HepG2 (cell line): ENCODE data around the gene PCBD1. TPM values are rescaled to one million over a fixed set of nuclear protein-coding genes. Genes with fewer than 3 reads are reported as not detected.

ENCODE experiments used
- ATAC-seq: fragments of 200-7000 bp; cut with Tn5 transposase; 3 replicates; pipeline ENCODE4 v1.9.1; 2020; ENCODE audit warnings: mild to moderate bottlenecking, moderate library complexity
- BruUV-seq: library from RNA; stranded (reverse); fragments of 400-500 nt; replicated peaks from 2 replicates; lab custom pipeline; 2021; lab: Mats Ljungman, UMichigan
- CTCF ChIA-PET: fragments of 300-600 bp; formaldehyde crosslinking; extraction: SDS; loops from one replicate; lab custom pipeline; 2021; ENCODE audit warnings: low total read pairs, inconsistent platforms, low intra/inter-chr PET ratio; lab: Yijun Ruan, JAX
- POLR2A ChIA-PET: fragments of 350-600 bp; sonication (Branson Sonifier 250); formaldehyde crosslinking; loops from one replicate; lab custom pipeline; 2020; ENCODE audit warnings: antibody characterized with exemption, inconsistent platforms; lab: Yijun Ruan, JAX
- DNase-seq: peaks from one replicate; pipeline ENCODE4 v3.0.0-alpha.2; 2015; ENCODE audit warnings: low spot score
- FAIRE-seq: peaks from 3 replicates; lab custom pipeline; 2011; peaks lifted over from hg19 to GRCh38; lab: Jason Lieb, UNC
- H2AFZ ChIP-seq: one replicate; pipeline ENCODE4 v1.6.1; 2011; ENCODE audit warnings: low read length, inconsistent platforms
- H3K27ac ChIP-seq: fragments of 300-600 bp; 3 replicates; pipeline ENCODE4 v1.8.0; 2011; ENCODE audit warnings: mixed run types, mild to moderate bottlenecking, mixed read lengths, low read length, inconsistent platforms; ENCODE audit not compliant: insufficient read depth; ENCODE audit errors: extremely low read length
- H3K27me3 ChIP-seq, 2 experiments: fragments of 200-600 bp in 1 of 2; 2 replicates in 1 of 2; 3 replicates in 1 of 2; pipeline versions ENCODE4 v1.6.0 to v1.8.0; 2011; ENCODE audit warnings: low read length in 2 of 2, mild to moderate bottlenecking in 2 of 2, moderate library complexity in 2 of 2, inconsistent platforms in 1 of 2; ENCODE audit not compliant: insufficient read depth in 2 of 2, control insufficient read depth in 1 of 2
- H3K36me3 ChIP-seq, 2 experiments: fragments of 200-600 bp in 1 of 2; replicated peaks in 1 of 2; 2 replicates in 1 of 2; 3 replicates in 1 of 2; pipeline versions ENCODE4 v1.5.1 to v1.8.0; 2011; ENCODE audit warnings: low read length in 2 of 2, inconsistent platforms in 1 of 2; ENCODE audit not compliant: insufficient read depth in 2 of 2, control insufficient read depth in 1 of 2
- H3K4me1 ChIP-seq: 2 replicates; pipeline ENCODE4 v1.5.1; 2012; ENCODE audit warnings: low read length, inconsistent platforms; ENCODE audit not compliant: insufficient read depth
- H3K4me2 ChIP-seq: 2 replicates; pipeline ENCODE4 v1.6.0; 2011; ENCODE audit warnings: low read depth, low read length, inconsistent platforms
- H3K4me3 ChIP-seq, 3 experiments: fragments of 200-600 bp in 1 of 3; sonication (generic), shearing (Covaris generic) in 1 of 3; replicated peaks in 1 of 3; 2 replicates each; pipeline ENCODE4 v1.5.1; 2011 to 2016; ENCODE audit warnings: low read length in 3 of 3, inconsistent platforms in 2 of 3, low read depth in 2 of 3, mild to moderate bottlenecking in 2 of 3, control low read depth in 1 of 3, mixed read lengths in 1 of 3; ENCODE audit not compliant: insufficient read depth in 1 of 3
- H3K79me2 ChIP-seq: one replicate; pipeline ENCODE4 v1.6.1; 2011; ENCODE audit warnings: low read length, inconsistent platforms; ENCODE audit not compliant: insufficient read depth
- H3K9ac ChIP-seq: 2 replicates; pipeline ENCODE4 v1.6.0; 2011; ENCODE audit warnings: mild to moderate bottlenecking, low read depth, low read length, inconsistent platforms; ENCODE audit not compliant: insufficient read depth
- H3K9me3 ChIP-seq: 2 replicates; pipeline ENCODE4 v1.5.1; 2012; ENCODE audit warnings: mild to moderate bottlenecking, low read length
- H4K20me1 ChIP-seq: 2 replicates; pipeline ENCODE4 v1.6.0; 2011; ENCODE audit warnings: inconsistent platforms, mild to moderate bottlenecking, low read length, moderate library complexity; ENCODE audit not compliant: insufficient read depth
- AGO1 ChIP-seq: fragments of 200-400 bp; formaldehyde crosslinking; IDR thresholded peaks from 2 replicates; pipeline ENCODE4 v1.6.1; 2017; ENCODE audit warnings: mild to moderate bottlenecking, low read depth, low read length, moderate library complexity; ENCODE audit not compliant: poor library complexity, severe bottlenecking
- FOXO1 ChIP-seq: sonication (generic); formaldehyde crosslinking; IDR thresholded peaks from 2 replicates; pipeline ENCODE4 v1.4.0; 2020; ENCODE audit warnings: missing genetic modification reagents
- ISL2 ChIP-seq: sonication (generic); formaldehyde crosslinking; IDR thresholded peaks from 2 replicates; pipeline ENCODE4 v1.5.0; 2020; ENCODE audit warnings: missing genetic modification reagents
- MAFK ChIP-seq, 2 experiments: IDR thresholded peaks in 1 of 2; conservative IDR thresholded peaks in 1 of 2; 2 replicates each; pipeline ENCODE4 v1.6.1; 2011; ENCODE audit warnings: improper control_type of control experiment in 2 of 2, low read length in 2 of 2
- NRL ChIP-seq: sonication (generic); formaldehyde crosslinking; IDR thresholded peaks from 2 replicates; pipeline ENCODE4 v1.5.0; 2020; ENCODE audit warnings: missing genetic modification reagents, mild to moderate bottlenecking, moderate library complexity, borderline replicate concordance
- SATB2 ChIP-seq: sonication (generic); formaldehyde crosslinking; IDR thresholded peaks from 2 replicates; pipeline ENCODE4 v1.5.0; 2020; ENCODE audit warnings: missing genetic modification reagents
- SSRP1 ChIP-seq: IDR thresholded peaks from 2 replicates; pipeline ENCODE4 v1.6.1; 2016; ENCODE audit warnings: control low read depth
- TAF15 ChIP-seq: fragments of 200-400 bp; formaldehyde crosslinking; IDR thresholded peaks from one replicate; pipeline ENCODE4 v1.6.1; 2018; ENCODE audit warnings: mild to moderate bottlenecking, low read depth, low read length; ENCODE audit not compliant: poor library complexity, severe bottlenecking
- TCF7L2 ChIP-seq: IDR thresholded peaks from 2 replicates; pipeline ENCODE4 v1.6.1; 2011; ENCODE audit warnings: mild to moderate bottlenecking, low read depth, low read length, moderate library complexity
- WGBS: methylation state at CpG from one replicate; pipeline ENCODE4 v1.1.6; 2017; ENCODE audit warnings: low lambda C conversion rate; 5-methylcytosine and 5-hydroxymethylcytosine counted together
- in situ Hi-C: cut with HindIII; loops from 2 replicates; pipeline ENCODE4 v1.10.0; 2017; ENCODE audit warnings: low pct_unique_long_range_greater_than_20kb; ENCODE audit not compliant: extremely low pct_ligation_motif_present
- intact Hi-C: fragments of 100-400 bp; cut with micrococcal nuclease; formaldehyde crosslinking; loops from one replicate; pipeline ENCODE4 v1.10.0; 2022; ENCODE audit not compliant: unreplicated experiment
- polyA plus RNA-seq, 8 experiments: library from polyadenylated mRNA; depleted of rRNA in 3 of 8; stranded (reverse) in 7 of 8; unstranded in 1 of 8; fragments of >200 nt; fragmentation: Illumina TruSeq in 4 of 8; extraction: Trizol in 4 of 8; gene quantifications; 2 replicates each; pipeline versions ENCODE4 v1.2.1 to v1.2.3, GENCODE V29; 2011 to 2016; ENCODE audit warnings: low read depth in 4 of 8, missing spikeins in 1 of 8, mixed read lengths in 1 of 8; ENCODE audit not compliant: insufficient read depth in 1 of 8
- total RNA-seq, 5 experiments: library from RNA; depleted of rRNA; stranded (reverse); fragments of >200 nt; fragmentation: Illumina TruSeq; extraction: Trizol; gene quantifications; 2 replicates each; pipeline ENCODE4 v1.2.3, GENCODE V29; 2016; ENCODE audit warnings: low read depth in 1 of 5
- TF ChIP-seq, protein P1 (sequence below): IDR thresholded peaks from 2 replicates; pipeline ENCODE4 v1.6.1; 2016; ENCODE audit warnings: missing biosample characterization, missing genetic modification reagents, low read depth
- TF ChIP-seq, protein P2 (sequence below): IDR thresholded peaks from 2 replicates; pipeline ENCODE4 v1.6.1; 2016; ENCODE audit warnings: low read depth, missing genetic modification reagents, missing compliant biosample characterization
- TF ChIP-seq, protein P3 (sequence below): sonication (generic); formaldehyde crosslinking; IDR thresholded peaks from 2 replicates; pipeline ENCODE4 v1.4.0; 2020; ENCODE audit warnings: missing genetic modification reagents, borderline replicate concordance
- TF ChIP-seq, protein P4 (sequence below): sonication (generic); formaldehyde crosslinking; IDR thresholded peaks from 2 replicates; pipeline ENCODE4 v1.9.0; 2021; ENCODE audit warnings: missing genetic modification reagents, mild to moderate bottlenecking, borderline replicate concordance
- TF ChIP-seq, protein P5 (sequence below): sonication (generic); formaldehyde crosslinking; IDR thresholded peaks from 2 replicates; pipeline ENCODE4 v1.8.0; 2022; ENCODE audit warnings: missing genetic modification reagents, mild to moderate bottlenecking, borderline replicate concordance

PCBD1 gene
- total and polyA plus RNA-seq, 2 of the 13 experiments (the other 11 are each of a cell fraction or from before 2014, with no cell fraction given) = 95.3 to 168 TPM

DNA sequence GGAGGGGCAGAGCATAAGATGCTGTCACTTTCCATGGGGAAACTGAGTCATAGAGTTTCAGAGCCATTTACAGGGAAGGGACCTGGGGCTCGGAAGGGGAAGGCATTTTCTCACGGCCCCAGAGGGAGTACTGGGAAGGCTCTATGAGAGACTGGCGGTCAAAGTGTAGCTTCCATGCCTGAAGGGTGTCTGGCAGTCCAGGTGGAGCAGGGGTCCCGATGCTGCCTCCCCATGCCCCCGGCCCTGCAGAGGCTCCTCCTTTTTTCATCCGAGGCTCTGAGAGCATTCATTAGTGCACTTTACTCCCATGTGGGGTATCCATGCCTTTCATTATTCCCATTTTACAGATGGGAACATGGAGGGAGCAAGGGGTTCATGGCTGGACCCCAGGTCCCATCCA lies 27.9 kb upstream of the PCBD1 start:
- no peaks in the 10 kb centered on the region for H3K36me3 ChIP-seq
- H3K27me3 ChIP-seq = peaks cover 5 to 74% of the 10 kb centered on the region in 2 experiments
- H3K27ac ChIP-seq = no peak overlapping the region
- DNase-seq (no peak), FAIRE-seq (no peak), ATAC-seq (no peak)
- no peak overlapping the region for H3K4me2 ChIP-seq
- H3K9me3 ChIP-seq = no peaks in the 10 kb centered on the region
- WGBS = 9% methylated on average over 5 of the region's 6 CpGs
- POLR2A ChIA-PET = no interaction called here
- H3K9ac ChIP-seq = no peak overlapping the region
- CTCF ChIA-PET = no interaction called here
- no peaks in the 10 kb centered on the region for H3K4me1 ChIP-seq
- in situ Hi-C loops = no loop called here
- no peaks in the 10 kb centered on the region for H3K79me2 ChIP-seq
- no peaks in the 10 kb centered on the region for H4K20me1 ChIP-seq
- H3K4me3 ChIP-seq = no peak overlapping the region
- BruUV-seq = no TSS peak
- no peak overlapping the region for H2AFZ ChIP-seq
- intact Hi-C loops = no loop called here
- TF ChIP-seq, protein P1, sequence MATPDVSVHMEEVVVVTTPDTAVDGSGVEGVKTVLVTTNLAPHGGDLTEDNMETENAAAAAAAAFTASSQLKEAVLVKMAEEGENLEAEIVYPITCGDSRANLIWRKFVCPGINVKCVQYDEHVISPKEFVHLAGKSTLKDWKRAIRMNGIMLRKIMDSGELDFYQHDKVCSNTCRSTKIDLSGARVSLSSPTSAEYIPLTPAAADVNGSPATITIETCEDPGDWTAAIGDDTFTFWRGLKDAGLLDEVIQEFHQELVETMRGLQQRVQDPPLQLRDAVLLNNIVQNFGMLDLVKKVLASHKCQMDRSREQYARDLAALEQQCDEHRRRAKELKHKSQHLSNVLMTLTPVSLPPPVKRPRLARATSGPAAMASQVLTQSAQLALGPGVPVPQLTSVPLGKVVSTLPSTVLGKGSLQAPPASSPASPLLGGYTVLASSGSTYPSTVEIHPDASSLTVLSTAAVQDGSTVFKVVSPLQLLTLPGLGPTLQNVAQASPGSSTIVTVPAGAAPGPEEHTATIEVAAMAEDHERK = no peak
- TF ChIP-seq SATB2 (no peak), AGO1 (no peak), TCF7L2 (no peak), TAF15 (no peak), MAFK (conservative IDR thresholded peaks at IDR 0.05 in 1 of 2, IDR thresholded peaks at IDR 0.05 in 1 of 2; ENCODE audit: low read length in 2 of 2) (no peak), FOXO1 (CRISPR knock-in tag) (no peak), NRL (CRISPR knock-in tag) (no peak), SSRP1 (CRISPR knock-in tag) (no peak), ISL2 (CRISPR knock-in tag) (no peak)
- TF ChIP-seq, protein P2, sequence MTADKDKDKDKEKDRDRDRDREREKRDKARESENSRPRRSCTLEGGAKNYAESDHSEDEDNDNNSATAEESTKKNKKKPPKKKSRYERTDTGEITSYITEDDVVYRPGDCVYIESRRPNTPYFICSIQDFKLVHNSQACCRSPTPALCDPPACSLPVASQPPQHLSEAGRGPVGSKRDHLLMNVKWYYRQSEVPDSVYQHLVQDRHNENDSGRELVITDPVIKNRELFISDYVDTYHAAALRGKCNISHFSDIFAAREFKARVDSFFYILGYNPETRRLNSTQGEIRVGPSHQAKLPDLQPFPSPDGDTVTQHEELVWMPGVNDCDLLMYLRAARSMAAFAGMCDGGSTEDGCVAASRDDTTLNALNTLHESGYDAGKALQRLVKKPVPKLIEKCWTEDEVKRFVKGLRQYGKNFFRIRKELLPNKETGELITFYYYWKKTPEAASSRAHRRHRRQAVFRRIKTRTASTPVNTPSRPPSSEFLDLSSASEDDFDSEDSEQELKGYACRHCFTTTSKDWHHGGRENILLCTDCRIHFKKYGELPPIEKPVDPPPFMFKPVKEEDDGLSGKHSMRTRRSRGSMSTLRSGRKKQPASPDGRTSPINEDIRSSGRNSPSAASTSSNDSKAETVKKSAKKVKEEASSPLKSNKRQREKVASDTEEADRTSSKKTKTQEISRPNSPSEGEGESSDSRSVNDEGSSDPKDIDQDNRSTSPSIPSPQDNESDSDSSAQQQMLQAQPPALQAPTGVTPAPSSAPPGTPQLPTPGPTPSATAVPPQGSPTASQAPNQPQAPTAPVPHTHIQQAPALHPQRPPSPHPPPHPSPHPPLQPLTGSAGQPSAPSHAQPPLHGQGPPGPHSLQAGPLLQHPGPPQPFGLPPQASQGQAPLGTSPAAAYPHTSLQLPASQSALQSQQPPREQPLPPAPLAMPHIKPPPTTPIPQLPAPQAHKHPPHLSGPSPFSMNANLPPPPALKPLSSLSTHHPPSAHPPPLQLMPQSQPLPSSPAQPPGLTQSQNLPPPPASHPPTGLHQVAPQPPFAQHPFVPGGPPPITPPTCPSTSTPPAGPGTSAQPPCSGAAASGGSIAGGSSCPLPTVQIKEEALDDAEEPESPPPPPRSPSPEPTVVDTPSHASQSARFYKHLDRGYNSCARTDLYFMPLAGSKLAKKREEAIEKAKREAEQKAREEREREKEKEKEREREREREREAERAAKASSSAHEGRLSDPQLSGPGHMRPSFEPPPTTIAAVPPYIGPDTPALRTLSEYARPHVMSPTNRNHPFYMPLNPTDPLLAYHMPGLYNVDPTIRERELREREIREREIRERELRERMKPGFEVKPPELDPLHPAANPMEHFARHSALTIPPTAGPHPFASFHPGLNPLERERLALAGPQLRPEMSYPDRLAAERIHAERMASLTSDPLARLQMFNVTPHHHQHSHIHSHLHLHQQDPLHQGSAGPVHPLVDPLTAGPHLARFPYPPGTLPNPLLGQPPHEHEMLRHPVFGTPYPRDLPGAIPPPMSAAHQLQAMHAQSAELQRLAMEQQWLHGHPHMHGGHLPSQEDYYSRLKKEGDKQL (CRISPR knock-in tag) = no peak
- TF ChIP-seq, protein P3, sequence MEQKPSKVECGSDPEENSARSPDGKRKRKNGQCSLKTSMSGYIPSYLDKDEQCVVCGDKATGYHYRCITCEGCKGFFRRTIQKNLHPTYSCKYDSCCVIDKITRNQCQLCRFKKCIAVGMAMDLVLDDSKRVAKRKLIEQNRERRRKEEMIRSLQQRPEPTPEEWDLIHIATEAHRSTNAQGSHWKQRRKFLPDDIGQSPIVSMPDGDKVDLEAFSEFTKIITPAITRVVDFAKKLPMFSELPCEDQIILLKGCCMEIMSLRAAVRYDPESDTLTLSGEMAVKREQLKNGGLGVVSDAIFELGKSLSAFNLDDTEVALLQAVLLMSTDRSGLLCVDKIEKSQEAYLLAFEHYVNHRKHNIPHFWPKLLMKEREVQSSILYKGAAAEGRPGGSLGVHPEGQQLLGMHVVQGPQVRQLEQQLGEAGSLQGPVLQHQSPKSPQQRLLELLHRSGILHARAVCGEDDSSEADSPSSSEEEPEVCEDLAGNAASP (CRISPR knock-in tag) = no peak
- TF ChIP-seq, protein P4, sequence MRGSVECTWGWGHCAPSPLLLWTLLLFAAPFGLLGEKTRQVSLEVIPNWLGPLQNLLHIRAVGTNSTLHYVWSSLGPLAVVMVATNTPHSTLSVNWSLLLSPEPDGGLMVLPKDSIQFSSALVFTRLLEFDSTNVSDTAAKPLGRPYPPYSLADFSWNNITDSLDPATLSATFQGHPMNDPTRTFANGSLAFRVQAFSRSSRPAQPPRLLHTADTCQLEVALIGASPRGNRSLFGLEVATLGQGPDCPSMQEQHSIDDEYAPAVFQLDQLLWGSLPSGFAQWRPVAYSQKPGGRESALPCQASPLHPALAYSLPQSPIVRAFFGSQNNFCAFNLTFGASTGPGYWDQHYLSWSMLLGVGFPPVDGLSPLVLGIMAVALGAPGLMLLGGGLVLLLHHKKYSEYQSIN (CRISPR knock-in tag) = no peak
- TF ChIP-seq, protein P5, sequence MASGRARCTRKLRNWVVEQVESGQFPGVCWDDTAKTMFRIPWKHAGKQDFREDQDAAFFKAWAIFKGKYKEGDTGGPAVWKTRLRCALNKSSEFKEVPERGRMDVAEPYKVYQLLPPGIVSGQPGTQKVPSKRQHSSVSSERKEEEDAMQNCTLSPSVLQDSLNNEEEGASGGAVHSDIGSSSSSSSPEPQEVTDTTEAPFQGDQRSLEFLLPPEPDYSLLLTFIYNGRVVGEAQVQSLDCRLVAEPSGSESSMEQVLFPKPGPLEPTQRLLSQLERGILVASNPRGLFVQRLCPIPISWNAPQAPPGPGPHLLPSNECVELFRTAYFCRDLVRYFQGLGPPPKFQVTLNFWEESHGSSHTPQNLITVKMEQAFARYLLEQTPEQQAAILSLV (CRISPR knock-in tag) = no peak
